OCI-LY1 (cell line): ENCODE measurements around the gene TNIP3.

ENCODE experiments used
- H2AFZ ChIP-seq: fragments of 200-600 bp; sonication (generic), shearing (Covaris generic); 2 replicates; pipeline ENCODE4 v1.6.0; 2014; ENCODE audit warnings: antibody characterized with exemption, mild to moderate bottlenecking, low read length
- H3F3A ChIP-seq: fragments of 200-600 bp; sonication (generic), shearing (Covaris generic); 2 replicates; pipeline ENCODE4 v1.6.0; 2014; ENCODE audit warnings: mild to moderate bottlenecking, antibody characterized with exemption, low read length, moderate library complexity; ENCODE audit not compliant: insufficient read depth
- H3K27ac ChIP-seq: fragments of 200-600 bp; sonication (generic); 2 replicates; pipeline ENCODE4 v1.5.1; 2014; ENCODE audit warnings: low read length, mixed run types, mild to moderate bottlenecking, low read depth; ENCODE audit not compliant: poor library complexity, severe bottlenecking
- H3K27me3 ChIP-seq: fragments of 200-600 bp; sonication (generic); 2 replicates; pipeline ENCODE4 v1.6.0; 2014; ENCODE audit warnings: antibody characterized with exemption, mild to moderate bottlenecking, low read length, moderate library complexity; ENCODE audit not compliant: insufficient read depth
- H3K36me3 ChIP-seq: fragments of 200-600 bp; sonication (generic); 2 replicates; pipeline ENCODE4 v1.6.1; 2014; ENCODE audit warnings: mild to moderate bottlenecking, antibody characterized with exemption, low read length, moderate library complexity, mixed read lengths; ENCODE audit not compliant: insufficient read depth
- H3K4me1 ChIP-seq: fragments of 200-600 bp; sonication (generic); 2 replicates; pipeline ENCODE4 v1.5.1; 2014; ENCODE audit warnings: mild to moderate bottlenecking, low read length, moderate library complexity; ENCODE audit not compliant: insufficient read depth, severe bottlenecking
- H3K4me2 ChIP-seq: fragments of 200-600 bp; sonication (generic), shearing (Covaris generic); 2 replicates; pipeline ENCODE4 v1.6.1; 2014; ENCODE audit warnings: low read length
- H3K4me3 ChIP-seq: fragments of 200-600 bp; sonication (generic); 2 replicates; pipeline ENCODE4 v1.5.1; 2014; ENCODE audit warnings: low read length, low read depth, mild to moderate bottlenecking, mixed read lengths; ENCODE audit not compliant: poor library complexity, severe bottlenecking
- H3K79me2 ChIP-seq: fragments of 200-600 bp; shearing (Covaris generic); 2 replicates; pipeline ENCODE4 v1.6.1; 2016; ENCODE audit warnings: mixed run types, low read length, mixed read lengths; ENCODE audit not compliant: insufficient read depth
- H3K9ac ChIP-seq: fragments of 200-600 bp; sonication (generic), shearing (Covaris generic); 2 replicates; pipeline ENCODE4 v1.6.1; 2014; ENCODE audit warnings: mild to moderate bottlenecking, low read length, mixed read lengths
- H3K9me2 ChIP-seq: fragments of 200-600 bp; sonication (generic), shearing (Covaris generic); 2 replicates; pipeline ENCODE4 v1.6.1; 2014; ENCODE audit warnings: low read depth, mild to moderate bottlenecking, low read length, mixed read lengths
- H3K9me3 ChIP-seq: fragments of 200-600 bp; shearing (Covaris generic); 2 replicates; pipeline ENCODE4 v1.6.1; 2014; ENCODE audit warnings: low read length, mixed read lengths
- H4K20me1 ChIP-seq: fragments of 200-600 bp; sonication (generic), shearing (Covaris generic); 2 replicates; pipeline ENCODE4 v1.6.0; 2016; ENCODE audit warnings: mild to moderate bottlenecking, low read length; ENCODE audit not compliant: insufficient read depth
- CTCF ChIP-seq: fragments of 200-600 bp; sonication (generic), shearing (Covaris generic); IDR thresholded peaks from 2 replicates; pipeline ENCODE4 v1.5.1; 2017; ENCODE audit warnings: mild to moderate bottlenecking, antibody characterized with exemption, low read length, moderate library complexity, mixed read lengths
- EZH2 ChIP-seq: fragments of 200-600 bp; sonication (generic), shearing (Covaris generic); IDR thresholded peaks from 2 replicates; pipeline ENCODE4 v1.8.0; 2017; ENCODE audit warnings: borderline replicate concordance, mixed run types, mild to moderate bottlenecking, antibody characterized with exemption, low read length, moderate library complexity, mixed read lengths

Gene TNIP3

GRCh38 chr4:121140716-121141460, 23.2 kb downstream of the TNIP3 start:
- Histone ChIP-seq H2AFZ (no peak overlapping the region), H3K36me3 (no peaks in the 10 kb centered on the region), H3K79me2 (no peaks in the 10 kb centered on the region), H3K4me1 (no peaks in the 10 kb centered on the region), H3K9ac (no peak overlapping the region), H3K27me3 (no peaks in the 10 kb centered on the region), H3K4me2 (no peak overlapping the region), H4K20me1 (no peaks in the 10 kb centered on the region), H3K9me2 (no peaks in the 10 kb centered on the region), H3F3A (no peaks in the 10 kb centered on the region), H3K27ac (no peak overlapping the region), H3K4me3 (no peak overlapping the region), H3K9me3 (no peaks in the 10 kb centered on the region)
- no peak for TF ChIP-seq CTCF
- TF ChIP-seq EZH2, result no peak

GRCh38 chr4:121139533-121140222, 24.4 kb downstream of the TNIP3 start:
- H3K79me2 ChIP-seq, result no peaks in the 10 kb centered on the region
- TF ChIP-seq EZH2 (no peak), CTCF (no peak)
- H3K27me3 ChIP-seq, result no peaks in the 10 kb centered on the region
- H4K20me1 ChIP-seq, result no peaks in the 10 kb centered on the region
- H3K4me2 ChIP-seq, result no peak overlapping the region
- H2AFZ ChIP-seq, result no peak overlapping the region
- H3K9me2 ChIP-seq, result no peaks in the 10 kb centered on the region
- no peaks in the 10 kb centered on the region for H3K4me1 ChIP-seq
- H3K9ac ChIP-seq, result no peak overlapping the region
- H3K27ac ChIP-seq, result no peak overlapping the region
- no peaks in the 10 kb centered on the region for H3K9me3 ChIP-seq
- no peak overlapping the region for H3K4me3 ChIP-seq
- H3F3A ChIP-seq, result no peaks in the 10 kb centered on the region
- no peaks in the 10 kb centered on the region for H3K36me3 ChIP-seq

GRCh38 chr4:121138039-121138825, 25.9 kb downstream of the TNIP3 start:
- Histone ChIP-seq H2AFZ (no peak overlapping the region), H3F3A (no peaks in the 10 kb centered on the region), H3K4me2 (no peak overlapping the region), H3K9me2 (no peaks in the 10 kb centered on the region), H3K4me1 (no peaks in the 10 kb centered on the region), H3K9ac (no peak overlapping the region), H3K79me2 (no peaks in the 10 kb centered on the region), H3K27me3 (no peaks in the 10 kb centered on the region), H3K4me3 (no peak overlapping the region), H3K36me3 (no peaks in the 10 kb centered on the region), H4K20me1 (no peaks in the 10 kb centered on the region), H3K9me3 (no peaks in the 10 kb centered on the region), H3K27ac (no peak overlapping the region)
- TF ChIP-seq EZH2 (no peak), CTCF (no peak)
